GM19452 (cell line): ENCODE results near the gene IARS1.

Experiments used
- ATAC-seq: cut with Tn5 transposase; IDR thresholded peaks from one replicate; pipeline ENCODE4 v1.9.1; 2021; ENCODE audit not compliant: unreplicated experiment

Gene IARS1

DNA sequence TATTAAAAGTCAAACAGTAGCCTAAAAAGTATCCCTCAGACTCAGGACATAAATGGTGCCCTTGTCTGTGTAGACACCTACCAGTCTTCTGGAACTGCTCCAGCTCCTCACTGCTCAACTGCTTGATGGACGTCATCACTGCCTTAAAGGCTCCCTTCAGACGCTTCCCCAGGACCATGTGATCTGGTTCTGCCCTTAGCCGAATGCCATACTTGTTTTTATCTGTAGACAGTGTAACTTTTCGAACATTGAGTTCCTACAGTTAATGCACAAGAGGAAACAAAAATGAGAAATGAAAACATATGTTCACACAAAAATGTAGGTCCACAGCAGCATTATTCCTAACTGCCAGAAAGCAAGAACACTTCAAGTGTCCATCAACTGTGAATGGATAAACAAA is 46.2 kb downstream of the IARS1 start:
- ATAC-seq, result no peak

DNA sequence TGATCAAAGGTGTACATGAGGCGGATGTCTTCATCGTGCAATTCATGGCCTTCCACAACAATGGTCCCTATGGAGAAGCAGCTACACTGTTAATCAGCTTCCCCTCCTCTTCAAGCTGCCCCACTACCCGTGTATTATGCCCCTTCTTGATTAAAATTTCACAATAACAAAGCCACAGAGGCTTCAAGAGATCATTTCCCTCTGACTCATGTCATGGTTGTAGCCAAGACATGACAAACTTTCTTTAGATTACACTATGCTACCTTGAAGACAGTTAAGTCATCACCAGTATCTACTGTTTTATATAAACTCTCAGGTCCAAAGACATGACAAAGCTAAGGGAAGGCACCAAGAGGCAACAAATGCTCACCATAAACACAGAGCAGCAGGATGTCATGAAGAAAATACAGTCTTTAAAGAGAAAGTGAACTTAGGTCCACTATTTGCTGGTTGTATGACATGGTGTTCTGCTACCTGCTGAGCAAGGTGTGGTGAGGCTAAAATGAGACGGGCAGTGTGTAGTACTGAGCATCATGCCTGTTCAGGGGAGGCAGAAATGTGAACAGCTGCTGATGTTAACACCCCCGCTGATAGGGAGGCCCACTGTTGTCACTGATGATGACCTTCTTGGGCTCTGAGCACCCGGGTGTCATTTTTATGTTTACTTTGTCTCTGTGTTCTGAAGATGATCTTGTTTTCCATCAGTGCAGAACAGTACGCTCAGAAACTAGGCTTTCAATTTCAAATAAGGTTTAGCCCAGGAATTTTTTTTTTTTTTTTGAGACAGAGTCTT is 48.3 kb downstream of the IARS1 start:
- ATAC-seq, result no peak
